Measurements from ENCODE around the gene CENPO. TPM values are rescaled to one million over a fixed set of nuclear protein-coding genes. Genes with fewer than 3 reads are reported as not detected.

Gene CENPO
- polyA plus RNA-seq, 2 of the 4 experiments (the other 2 are of a cell fraction), result 49.6 to 62.0 TPM

DNA sequence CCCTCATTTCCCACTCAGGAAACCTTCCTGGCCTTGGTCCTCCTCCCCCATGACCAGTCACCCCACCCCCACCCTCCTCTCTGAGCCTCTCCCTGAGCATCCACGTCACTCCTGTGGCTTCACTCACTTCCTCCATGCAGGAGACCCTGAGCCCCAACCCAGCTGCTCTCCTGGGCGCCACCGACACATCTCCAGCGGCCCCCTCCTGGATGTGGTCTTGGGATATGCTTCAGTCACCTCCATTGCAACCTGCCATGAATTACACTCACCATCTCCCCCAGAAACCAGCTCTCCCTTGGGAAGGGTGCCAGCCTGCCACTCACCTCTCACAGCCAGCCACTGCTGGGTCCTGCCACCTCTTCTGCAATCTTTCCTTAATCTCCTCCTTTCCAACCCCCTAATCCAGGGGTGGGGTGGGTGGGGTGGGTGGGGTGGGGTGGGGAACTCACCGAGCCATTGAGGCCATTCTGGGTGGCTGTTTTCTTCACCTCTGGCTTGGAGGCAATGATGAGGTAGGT is 44.8 kb downstream of the CENPO start:
- H3K27ac ChIP-seq, result no peak overlapping the region
- ChIA-PET POLR2A (no interaction called here), CTCF (interaction anchor here (0.7 to 4.2 kb wide), 5 partner anchors 10 to 429 kb away, joined by 4 to 25 read pairs (median 8); no protein-coding TSS in a partner anchor)
- H3K4me1 ChIP-seq, result no peaks in the 10 kb centered on the region
- FAIRE-seq (no peak), DNase-seq (ENCODE audit: low read depth in 1 of 2, low spot score in 1 of 2) (no peak), ATAC-seq (no peak)
- whole genome bisulfite sequencing (ENCODE audit: missing lambda C conversion rate), result 95% methylated on average over 4 of the region's 5 CpGs
- H3K4me2 ChIP-seq, result no peak overlapping the region
- H3K4me3 ChIP-seq, result no peak overlapping the region
- no peak for TF ChIP-seq CBX2 (IDR thresholded peaks at IDR 0.05; ENCODE audit: borderline replicate concordance, low read depth)
- no peak for TF ChIP-seq HOXA7 (CRISPR knock-in tag; IDR thresholded peaks at IDR 0.05)
- no peak for TF ChIP-seq JUN (IDR thresholded peaks at IDR 0.05)
- TF ChIP-seq FOSB (CRISPR knock-in tag; IDR thresholded peaks at IDR 0.05), result no peak
- no peak for TF ChIP-seq ESRRA (IDR thresholded peaks at IDR 0.05; ENCODE audit: borderline replicate concordance, low read length)
- TF ChIP-seq CHD4 (IDR thresholded peaks at IDR 0.05; ENCODE audit: borderline replicate concordance), result no peak
- no peak for TF ChIP-seq HOXB5 (CRISPR knock-in tag; IDR thresholded peaks at IDR 0.05)
- no peak for TF ChIP-seq TFCP2L1 (CRISPR knock-in tag; IDR thresholded peaks at IDR 0.05)
- no peak for TF ChIP-seq ZNF302 (CRISPR knock-in tag; IDR thresholded peaks at IDR 0.05)
- no peak for TF ChIP-seq SMC3 (IDR thresholded peaks at IDR 0.05)
- TF ChIP-seq, protein P1, sequence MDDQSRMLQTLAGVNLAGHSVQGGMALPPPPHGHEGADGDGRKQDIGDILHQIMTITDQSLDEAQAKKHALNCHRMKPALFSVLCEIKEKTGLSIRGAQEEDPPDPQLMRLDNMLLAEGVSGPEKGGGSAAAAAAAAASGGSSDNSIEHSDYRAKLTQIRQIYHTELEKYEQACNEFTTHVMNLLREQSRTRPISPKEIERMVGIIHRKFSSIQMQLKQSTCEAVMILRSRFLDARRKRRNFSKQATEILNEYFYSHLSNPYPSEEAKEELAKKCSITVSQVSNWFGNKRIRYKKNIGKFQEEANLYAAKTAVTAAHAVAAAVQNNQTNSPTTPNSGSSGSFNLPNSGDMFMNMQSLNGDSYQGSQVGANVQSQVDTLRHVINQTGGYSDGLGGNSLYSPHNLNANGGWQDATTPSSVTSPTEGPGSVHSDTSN (IDR thresholded peaks at IDR 0.05), result no peak
- TF ChIP-seq NPAS2 (CRISPR knock-in tag; IDR thresholded peaks at IDR 0.05; ENCODE audit: borderline replicate concordance), result no peak
- TF ChIP-seq NR3C1 (IDR thresholded peaks at IDR 0.05), result no peak
- TF ChIP-seq, protein P2, sequence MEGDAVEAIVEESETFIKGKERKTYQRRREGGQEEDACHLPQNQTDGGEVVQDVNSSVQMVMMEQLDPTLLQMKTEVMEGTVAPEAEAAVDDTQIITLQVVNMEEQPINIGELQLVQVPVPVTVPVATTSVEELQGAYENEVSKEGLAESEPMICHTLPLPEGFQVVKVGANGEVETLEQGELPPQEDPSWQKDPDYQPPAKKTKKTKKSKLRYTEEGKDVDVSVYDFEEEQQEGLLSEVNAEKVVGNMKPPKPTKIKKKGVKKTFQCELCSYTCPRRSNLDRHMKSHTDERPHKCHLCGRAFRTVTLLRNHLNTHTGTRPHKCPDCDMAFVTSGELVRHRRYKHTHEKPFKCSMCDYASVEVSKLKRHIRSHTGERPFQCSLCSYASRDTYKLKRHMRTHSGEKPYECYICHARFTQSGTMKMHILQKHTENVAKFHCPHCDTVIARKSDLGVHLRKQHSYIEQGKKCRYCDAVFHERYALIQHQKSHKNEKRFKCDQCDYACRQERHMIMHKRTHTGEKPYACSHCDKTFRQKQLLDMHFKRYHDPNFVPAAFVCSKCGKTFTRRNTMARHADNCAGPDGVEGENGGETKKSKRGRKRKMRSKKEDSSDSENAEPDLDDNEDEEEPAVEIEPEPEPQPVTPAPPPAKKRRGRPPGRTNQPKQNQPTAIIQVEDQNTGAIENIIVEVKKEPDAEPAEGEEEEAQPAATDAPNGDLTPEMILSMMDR (IDR thresholded peaks at IDR 0.05), result no peak
- TF ChIP-seq FOXS1 (CRISPR knock-in tag; IDR thresholded peaks at IDR 0.05), result no peak
- no peaks in the 10 kb centered on the region for H3K9me3 ChIP-seq

DNA sequence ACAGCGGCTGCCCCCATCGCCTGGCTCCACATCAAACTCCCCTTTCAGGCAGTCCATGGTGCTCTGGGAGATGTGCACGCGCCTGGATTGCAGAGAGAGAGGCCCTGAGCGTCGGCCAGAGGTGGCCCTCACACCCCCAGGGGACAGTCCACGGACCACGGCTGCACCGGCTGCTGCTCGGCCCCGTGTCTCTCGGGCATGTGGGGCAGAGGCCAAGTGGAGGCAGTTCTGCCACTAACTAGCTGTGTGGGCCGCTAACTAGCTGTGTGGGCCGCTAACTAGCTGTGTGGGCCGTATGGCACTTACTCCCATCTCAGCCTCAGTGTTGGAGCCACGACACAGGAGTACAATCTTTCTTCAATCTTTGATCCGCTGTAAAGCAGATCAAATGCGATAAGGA is 45.3 kb downstream of the CENPO start:
- H3K4me1 ChIP-seq, result no peaks in the 10 kb centered on the region
- H3K27ac ChIP-seq, result no peak overlapping the region
- DNase-seq (ENCODE audit: low read depth in 1 of 2, low spot score in 1 of 2) (no peak), FAIRE-seq (no peak), ATAC-seq (no peak)
- CTCF ChIA-PET, result interaction anchor here (0.8 to 4.2 kb wide), 5 partner anchors 11 to 358 kb away, joined by 3 to 25 read pairs (median 4); partner anchors contain the start of genes CENPO and PTRHD1
- POLR2A ChIA-PET, result interaction anchor here (0.7 kb wide), 1 partner anchor 357 kb away, joined by 6 read pairs; no protein-coding TSS in a partner anchor
- no peak for TF ChIP-seq RCOR1 (IDR thresholded peaks at IDR 0.05; ENCODE audit: low read depth, low read length)
- no peak for TF ChIP-seq FOSL2 (IDR thresholded peaks at IDR 0.05)
- no peak for TF ChIP-seq FOSL2 (CRISPR knock-in tag; IDR thresholded peaks at IDR 0.05)
- no peak for TF ChIP-seq KDM1A (IDR thresholded peaks at IDR 0.05; ENCODE audit: low read depth)
- no peak for TF ChIP-seq FOSB (CRISPR knock-in tag; IDR thresholded peaks at IDR 0.05)
- TF ChIP-seq, protein P3, sequence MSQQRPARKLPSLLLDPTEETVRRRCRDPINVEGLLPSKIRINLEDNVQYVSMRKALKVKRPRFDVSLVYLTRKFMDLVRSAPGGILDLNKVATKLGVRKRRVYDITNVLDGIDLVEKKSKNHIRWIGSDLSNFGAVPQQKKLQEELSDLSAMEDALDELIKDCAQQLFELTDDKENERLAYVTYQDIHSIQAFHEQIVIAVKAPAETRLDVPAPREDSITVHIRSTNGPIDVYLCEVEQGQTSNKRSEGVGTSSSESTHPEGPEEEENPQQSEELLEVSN (IDR thresholded peaks at IDR 0.05; ENCODE audit: borderline replicate concordance, low read depth), result no peak
- TF ChIP-seq, protein P1 (IDR thresholded peaks at IDR 0.05), result no peak
- no peak for TF ChIP-seq HEYL (CRISPR knock-in tag; IDR thresholded peaks at IDR 0.05)
- TF ChIP-seq JUN (IDR thresholded peaks at IDR 0.05), result no peak
- TF ChIP-seq POLR2AphosphoS2 (conservative IDR thresholded peaks at IDR 0.05; ENCODE audit: low read length), result no peak
- TF ChIP-seq SREBF2 (IDR thresholded peaks at IDR 0.05), result no peak
- no peak for TF ChIP-seq HOXB5 (CRISPR knock-in tag; IDR thresholded peaks at IDR 0.05)
- H3K4me2 ChIP-seq, result no peak overlapping the region
- H3K4me3 ChIP-seq, result no peak overlapping the region
- no peaks in the 10 kb centered on the region for H3K9me3 ChIP-seq
- WGBS (ENCODE audit: missing lambda C conversion rate), result 91% methylated on average over 16 of the region's 18 CpGs
